Measurements from ENCODE around the gene TSPAN9. TPM values are rescaled to one million over a fixed set of nuclear protein-coding genes. Genes with fewer than 3 reads are reported as not detected.
"Not testable (repeated sequence)": the region's sequence is repeated elsewhere in the genome, so short reads cannot be mapped to it uniquely, and the experiment has no call there.

Gene TSPAN9
- total RNA-seq, 1 donor from 2014 or later: 43.7 TPM

DNA sequence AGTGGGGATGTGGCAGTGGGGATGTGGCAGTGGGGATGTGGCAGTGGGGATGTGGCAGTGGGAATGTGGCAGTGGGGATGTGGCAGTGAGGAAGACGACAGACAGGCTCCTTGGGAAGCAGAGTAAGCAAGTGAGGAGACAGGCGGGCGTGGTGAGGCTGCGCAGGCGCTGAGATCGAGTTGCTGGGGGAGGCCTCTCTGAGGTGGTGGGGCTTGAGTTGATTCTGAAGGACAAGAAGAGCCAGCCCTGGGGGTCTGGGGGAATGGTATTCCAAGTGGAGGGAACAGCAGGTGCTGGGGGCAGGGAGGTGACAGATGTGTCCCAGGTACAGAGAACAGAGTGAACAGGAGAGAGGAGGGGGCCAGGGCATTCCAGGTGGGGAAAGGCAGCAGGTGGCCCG lies 33.8 kb upstream of the TSPAN9 start:
- DNase-seq (ENCODE audit: low spot score) (no peak), ATAC-seq (no peak)

DNA sequence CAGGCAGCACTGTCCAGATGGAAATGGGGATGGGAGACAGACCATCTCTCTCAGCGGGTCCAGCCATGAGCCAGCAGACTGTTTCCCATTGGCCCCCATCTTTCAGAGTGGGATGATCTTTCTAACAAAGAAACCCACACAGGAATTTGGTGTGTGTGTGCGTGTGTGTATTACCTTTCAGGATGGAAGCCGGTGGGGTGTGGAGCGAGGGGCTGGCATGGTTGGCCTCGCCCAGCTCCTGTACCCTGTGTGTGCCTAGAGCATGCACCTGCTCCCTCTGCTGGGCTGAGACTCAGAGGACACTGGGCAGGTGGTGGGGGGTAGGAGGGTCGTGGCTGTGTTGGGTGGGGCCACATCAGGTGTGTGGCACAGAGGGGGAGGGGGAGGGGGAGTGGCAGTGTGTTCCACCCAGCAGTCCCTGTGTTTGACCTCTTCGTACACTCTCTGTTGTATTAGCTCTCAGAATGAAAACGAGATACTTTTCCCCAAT lies 33.0 kb upstream of the TSPAN9 start:
- DNase-seq (ENCODE audit: low spot score): no peak
- ATAC-seq: no peak

- DNase-seq (ENCODE audit: low spot score): no peak
- no peak for ATAC-seq
Observed at GRCh38 chr12:3045494-3045893, 31.7 kb upstream of the TSPAN9 start.

DNA sequence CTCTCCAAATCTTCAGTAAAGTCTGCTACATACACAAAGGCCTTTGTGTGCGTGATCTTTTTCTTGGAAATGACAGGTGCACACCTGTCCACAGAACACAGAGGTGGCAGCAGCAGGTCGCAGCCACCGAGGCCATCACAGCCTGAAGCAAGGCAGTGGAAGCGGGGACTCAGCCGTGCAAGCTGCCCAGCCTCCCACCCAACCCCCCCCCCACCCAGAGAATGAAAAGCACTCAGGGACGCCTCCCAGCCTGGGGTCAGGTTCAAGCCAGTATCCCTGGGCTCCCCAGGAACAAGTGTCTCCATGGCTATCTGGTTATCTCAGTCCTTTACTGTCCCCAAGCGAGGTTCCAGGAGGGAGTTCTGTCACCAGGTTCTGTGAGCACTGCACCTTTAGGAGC lies 31.2 kb upstream of the TSPAN9 start:
- DNase-seq (ENCODE audit: low spot score) (no peak), ATAC-seq (no peak)

GRCh38 chr12:3046441-3047200 lies 30.6 kb upstream of the TSPAN9 start:
- ATAC-seq: no peak
- no peak for DNase-seq (ENCODE audit: low spot score)

DNA sequence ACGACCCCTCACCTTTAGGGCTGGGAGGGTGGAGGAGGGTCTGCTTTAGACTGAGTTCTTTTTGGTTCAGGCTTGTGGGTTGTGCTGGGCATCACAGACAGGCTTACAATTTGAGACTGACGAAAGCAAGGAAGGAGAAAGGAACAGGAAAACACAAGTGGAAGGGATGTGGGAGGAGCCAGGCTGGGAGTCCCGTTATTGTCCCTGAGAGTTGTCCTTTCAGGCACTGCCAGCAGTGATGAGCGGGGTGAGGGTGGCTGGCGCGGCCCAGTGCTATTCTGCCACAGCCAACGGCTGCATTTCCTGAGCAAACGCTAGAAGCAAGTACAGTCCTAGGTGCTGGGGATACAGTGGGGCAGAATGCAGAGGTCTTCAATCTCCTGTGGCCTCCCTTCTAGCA lies 29.2 kb upstream of the TSPAN9 start:
- no peak for DNase-seq (ENCODE audit: low spot score)
- no peak for ATAC-seq

DNA sequence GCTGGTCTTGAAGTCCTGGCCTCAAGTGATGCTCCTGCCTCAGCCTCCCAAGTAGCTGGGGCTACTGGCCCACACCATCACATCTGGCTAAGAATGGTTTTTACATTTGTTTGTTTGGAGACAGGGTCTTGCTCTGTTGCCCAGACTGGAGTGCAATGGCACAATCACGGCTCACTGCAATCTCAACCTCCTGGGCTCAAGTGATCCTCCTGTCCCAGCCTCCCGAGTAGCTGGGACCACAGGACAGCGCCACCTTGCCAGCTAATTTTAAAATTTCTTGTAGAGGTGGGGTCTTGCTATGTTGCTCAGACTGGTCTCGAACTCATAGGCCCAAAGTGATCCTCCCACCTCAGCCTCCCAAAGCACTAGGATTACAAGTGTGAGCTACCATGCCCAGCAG lies 28.6 kb upstream of the TSPAN9 start:
- DNase-seq (ENCODE audit: low spot score) (no peak), ATAC-seq (no peak)

DNA sequence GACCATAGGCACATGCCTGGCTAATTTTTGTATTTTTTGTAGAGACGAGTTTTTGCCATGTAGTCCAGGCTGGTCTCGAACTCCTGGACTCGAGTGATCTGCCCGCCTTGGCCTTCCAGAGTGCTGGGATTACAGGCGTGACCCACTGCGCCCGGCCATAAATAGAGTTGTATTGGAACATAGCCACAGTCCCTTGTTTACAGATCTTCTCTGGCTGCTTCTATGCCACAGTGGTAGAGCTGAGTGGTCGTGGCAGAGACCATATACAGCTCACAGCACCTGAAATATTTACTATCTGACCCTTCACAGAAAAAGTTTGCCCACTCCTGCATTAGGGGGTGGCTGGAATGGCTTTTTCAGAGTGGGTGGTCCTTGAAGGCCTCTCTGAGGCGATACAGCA lies 28.0 kb upstream of the TSPAN9 start:
- DNase-seq (ENCODE audit: low spot score) (no peak), ATAC-seq (no peak)

DNA sequence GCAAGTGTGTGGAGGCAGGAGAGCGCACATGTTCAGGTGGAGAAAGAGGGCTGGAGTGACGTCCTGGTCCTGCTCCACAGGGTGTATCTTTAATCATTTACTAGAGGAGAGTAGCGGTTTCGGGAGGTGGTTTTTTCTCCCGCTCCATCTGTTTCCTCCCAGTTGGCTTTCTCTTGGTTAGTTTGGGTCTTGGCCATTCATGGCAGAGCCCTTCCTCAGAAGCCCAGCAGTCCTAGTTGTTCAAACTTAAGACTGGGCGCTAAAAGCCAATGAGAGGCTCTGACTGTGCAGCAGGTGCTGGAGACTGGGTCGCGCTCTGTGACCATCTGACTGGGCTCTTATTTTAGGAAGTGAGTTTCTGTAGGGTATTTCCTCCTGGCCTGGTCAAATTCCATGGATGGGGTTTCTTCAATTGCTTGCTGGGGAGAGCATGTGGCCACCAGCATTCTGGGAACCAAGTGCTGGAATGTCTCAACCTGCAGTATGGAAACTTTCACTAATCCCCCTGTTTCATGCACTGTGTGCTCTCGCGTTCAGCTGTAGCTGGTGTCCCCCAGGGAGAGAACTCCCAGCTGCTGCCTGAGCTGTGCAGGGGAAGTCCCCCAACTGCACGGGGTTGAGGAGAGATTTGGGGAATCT lies 27.4 kb upstream of the TSPAN9 start:
- DNase-seq (ENCODE audit: low spot score): no peak
- no peak for ATAC-seq

GRCh38 chr12:3054374-3054773 lies 22.8 kb upstream of the TSPAN9 start:
- ATAC-seq: no peak
- no peak for DNase-seq (ENCODE audit: low spot score)

GRCh38 chr12:3055026-3055703 lies 22.0 kb upstream of the TSPAN9 start:
- no peak for ATAC-seq

GRCh38 chr12:3055704-3056467 lies 21.3 kb upstream of the TSPAN9 start:
- no peak for DNase-seq (ENCODE audit: low spot score)
- no peak for ATAC-seq

More at GRCh38 chr12:3055026-3055703, 22.0 kb upstream of the TSPAN9 start:
- no peak for DNase-seq (ENCODE audit: low spot score)

DNA sequence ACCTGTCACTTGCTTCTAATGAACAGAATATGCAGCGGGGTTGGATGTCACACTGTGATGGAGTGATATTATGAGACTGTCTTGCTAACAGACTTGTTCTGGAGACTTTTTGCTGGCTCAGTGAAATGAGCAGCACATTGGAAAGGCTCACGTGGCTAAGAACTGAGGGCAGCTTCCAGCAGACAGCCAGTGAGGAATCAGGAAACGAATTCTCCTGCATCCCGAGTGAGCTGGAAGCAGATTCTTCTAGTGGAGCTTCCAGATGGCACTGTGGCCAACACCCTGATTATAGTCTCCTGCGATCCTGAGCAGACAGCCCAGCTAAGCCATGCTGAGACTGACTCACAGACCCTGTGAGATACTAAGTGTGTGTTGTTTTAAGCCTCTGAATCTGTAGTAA lies 16.1 kb upstream of the TSPAN9 start:
- ATAC-seq (no peak), DNase-seq (ENCODE audit: low spot score) (no peak)

- ATAC-seq: no peak
- no peak for DNase-seq (ENCODE audit: low spot score)
Observed at GRCh38 chr12:3061501-3062215, 15.5 kb upstream of the TSPAN9 start.

DNA sequence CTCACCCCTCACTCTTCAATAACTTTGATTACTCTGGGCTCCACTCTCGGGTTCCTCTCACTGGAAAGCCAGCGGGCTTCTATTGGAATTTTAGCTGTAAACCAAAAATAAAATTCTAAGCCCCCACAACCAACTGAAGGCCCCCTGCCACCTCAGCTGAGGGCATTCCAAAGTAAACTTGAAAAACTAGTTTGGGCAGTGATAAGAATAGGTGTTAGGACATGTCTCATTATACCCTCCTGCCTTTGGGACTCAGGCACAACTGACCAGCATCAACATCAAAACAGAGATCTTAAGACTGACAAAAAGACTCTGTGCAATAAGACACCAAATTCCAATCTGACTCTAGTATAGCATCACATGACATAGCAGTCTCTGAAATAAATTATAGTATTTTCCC lies 11.9 kb upstream of the TSPAN9 start:
- DNase-seq (ENCODE audit: low spot score) (no peak), ATAC-seq (no peak)

DNA sequence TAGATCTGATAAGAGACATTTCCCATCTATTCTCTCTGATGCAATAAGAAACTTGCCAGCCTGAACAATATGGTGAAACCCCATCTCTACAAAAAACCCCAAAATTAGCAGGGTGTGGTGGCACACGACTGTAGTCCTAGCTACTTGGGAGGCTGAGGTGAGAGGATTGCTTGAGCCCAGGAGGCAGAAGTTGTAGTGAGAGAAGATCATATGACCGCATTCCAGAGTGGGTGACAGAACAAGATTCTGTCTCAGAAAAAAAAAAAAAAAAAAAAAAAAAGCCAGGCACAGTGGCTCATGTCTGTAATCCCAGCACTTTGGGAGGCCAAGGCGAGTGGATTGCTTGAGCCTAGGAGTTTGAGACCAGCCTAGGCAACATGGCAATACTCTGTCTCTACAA lies 11.3 kb upstream of the TSPAN9 start:
- not testable (repeated sequence) for ATAC-seq

GRCh38 chr12:3069714-3070113 lies 7.5 kb upstream of the TSPAN9 start:
- DNase-seq (ENCODE audit: low spot score) (no peak), ATAC-seq (no peak)

More for the DNA sequence above, 11.3 kb upstream of the TSPAN9 start:
- DNase-seq (ENCODE audit: low spot score): not testable (repeated sequence)

- DNase-seq (ENCODE audit: low spot score) (no peak), ATAC-seq (no peak)
Observed at GRCh38 chr12:3071107-3071506, 6.1 kb upstream of the TSPAN9 start.

DNA sequence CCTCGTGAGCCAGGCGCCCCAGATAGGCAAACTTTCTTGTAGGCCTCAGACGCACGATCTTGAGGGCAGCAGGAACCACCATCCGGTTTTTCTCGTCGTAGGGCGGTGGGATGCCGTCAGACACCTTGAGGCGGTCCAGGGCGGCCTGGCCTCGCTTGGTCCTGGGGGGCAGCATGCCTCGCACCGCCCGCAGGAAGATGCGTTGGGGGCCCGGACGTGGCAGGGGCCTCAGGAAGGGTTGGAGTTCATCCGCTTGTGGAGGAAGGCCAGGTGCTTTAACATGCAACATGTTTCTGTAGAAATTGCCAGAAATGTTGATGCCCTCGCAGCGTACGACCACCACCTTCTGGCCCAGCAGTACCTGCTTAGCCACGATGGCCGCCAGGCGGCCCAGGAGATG lies 5.5 kb upstream of the TSPAN9 start:
- DNase-seq (ENCODE audit: low spot score) (no peak), ATAC-seq (no peak)

DNA sequence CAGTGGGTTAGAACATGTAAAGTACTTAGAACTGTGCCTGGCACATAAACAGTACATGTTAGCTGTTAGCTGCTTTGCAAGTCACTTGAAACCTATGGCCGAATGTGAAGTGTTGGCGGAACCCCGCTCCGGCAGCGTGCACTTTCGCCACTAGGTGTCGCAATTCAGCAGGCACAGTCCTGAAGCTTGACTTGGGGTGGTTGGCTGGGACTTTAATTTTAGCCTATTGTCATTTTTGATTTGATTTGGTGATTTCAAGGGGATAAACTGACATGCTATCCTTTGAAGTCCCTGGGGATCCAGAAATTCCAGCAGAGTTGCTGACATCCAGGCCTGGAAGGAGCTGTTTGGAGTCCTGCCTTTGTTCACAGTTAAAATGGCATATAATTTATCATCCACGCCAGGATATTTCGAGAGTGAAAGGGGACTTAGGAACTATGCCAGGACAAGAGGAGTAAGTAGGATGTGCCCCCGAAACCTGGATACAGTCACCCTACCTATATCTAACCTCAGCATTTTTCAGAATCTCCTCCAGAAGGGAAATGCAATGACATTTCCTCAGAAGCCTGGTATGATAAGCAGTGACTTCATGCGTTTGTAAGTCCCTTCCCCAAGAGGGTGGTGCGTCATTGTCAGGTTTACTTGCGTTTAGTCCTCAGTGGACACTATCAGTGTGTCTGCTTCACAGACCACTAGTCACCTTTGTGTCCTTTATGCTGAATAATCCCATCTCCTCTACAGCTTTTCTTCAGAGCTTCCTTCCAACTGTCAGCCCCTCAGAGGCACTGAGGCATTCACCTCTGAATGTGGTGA lies 3.5 kb upstream of the TSPAN9 start:
- ATAC-seq: peak; percentile 54

More for the DNA sequence above, 3.5 kb upstream of the TSPAN9 start:
- DNase-seq (ENCODE audit: low spot score): peak; percentile 84
